Keratinocyte (primary cell): ENCODE data around the gene LCE3E. TPM values are rescaled to one million over a fixed set of nuclear protein-coding genes. Genes with fewer than 3 reads are reported as not detected.

Source experiments
- DNase-seq: peaks from one replicate; pipeline ENCODE4 v3.0.0-alpha.2; 2011; ENCODE audit warnings: low read depth, missing footprints, low spot score
- FAIRE-seq: peaks from 2 replicates; lab custom pipeline; 2011; peaks lifted over from hg19 to GRCh38; lab: Jason Lieb, UNC
- H2AFZ ChIP-seq: 2 replicates; pipeline ENCODE4 v1.6.0; 2012; ENCODE audit warnings: low read length, control low read depth, inconsistent platforms; ENCODE audit not compliant: control insufficient read depth
- H3K27ac ChIP-seq: 2 replicates; pipeline ENCODE4 v1.5.1; 2011; ENCODE audit warnings: low read length; ENCODE audit not compliant: control insufficient read depth, insufficient read depth
- H3K27me3 ChIP-seq: 3 replicates; pipeline ENCODE4 v1.6.0; 2011; ENCODE audit warnings: low read length; ENCODE audit not compliant: control insufficient read depth, insufficient read depth; ENCODE audit errors: extremely low read depth
- H3K36me3 ChIP-seq, 2 experiments: 2 replicates in 1 of 2; 3 replicates in 1 of 2; pipeline ENCODE4 v1.5.1; 2011; ENCODE audit warnings: low read length in 2 of 2, mild to moderate bottlenecking in 1 of 2; ENCODE audit not compliant: control insufficient read depth in 2 of 2, insufficient read depth in 2 of 2; ENCODE audit errors: extremely low read depth in 1 of 2
- H3K4me1 ChIP-seq: 3 replicates; pipeline ENCODE4 v1.5.1; 2011; ENCODE audit warnings: low read length; ENCODE audit not compliant: control insufficient read depth, insufficient read depth; ENCODE audit errors: extremely low read depth
- H3K4me2 ChIP-seq: 3 replicates; pipeline ENCODE4 v1.6.0; 2011; ENCODE audit warnings: low read depth, low read length; ENCODE audit not compliant: control insufficient read depth, insufficient read depth; ENCODE audit errors: extremely low read depth
- H3K4me3 ChIP-seq, 3 experiments: fragments of 200-600 bp in 1 of 3; sonication (generic) in 1 of 3; 2 replicates in 2 of 3; 3 replicates in 1 of 3; pipeline ENCODE4 v1.5.1; 2011 to 2016; ENCODE audit warnings: low read length in 3 of 3, mild to moderate bottlenecking in 3 of 3, control low read depth in 2 of 3, inconsistent platforms in 1 of 3, low read depth in 1 of 3, mixed read lengths in 1 of 3, mixed run types in 1 of 3, moderate library complexity in 1 of 3; ENCODE audit not compliant: control insufficient read depth in 2 of 3, insufficient read depth in 2 of 3; ENCODE audit errors: extremely low read depth in 1 of 3
- H3K79me2 ChIP-seq: 2 replicates; pipeline ENCODE4 v1.6.0; 2012; ENCODE audit warnings: low read length; ENCODE audit not compliant: control insufficient read depth, insufficient read depth
- H3K9ac ChIP-seq: 3 replicates; pipeline ENCODE4 v1.6.0; 2011; ENCODE audit warnings: low read length; ENCODE audit not compliant: control insufficient read depth, insufficient read depth; ENCODE audit errors: extremely low read depth
- H3K9me1 ChIP-seq: 3 replicates; pipeline ENCODE4 v1.6.0; 2011; ENCODE audit warnings: low read length; ENCODE audit not compliant: control insufficient read depth, insufficient read depth; ENCODE audit errors: extremely low read depth
- H3K9me3 ChIP-seq: 2 replicates; pipeline ENCODE4 v1.5.1; 2012; ENCODE audit warnings: low read depth, low read length; ENCODE audit not compliant: control insufficient read depth
- H4K20me1 ChIP-seq: 3 replicates; pipeline ENCODE4 v1.6.0; 2011; ENCODE audit warnings: low read length; ENCODE audit not compliant: control insufficient read depth, insufficient read depth; ENCODE audit errors: extremely low read depth
- EZH2 ChIP-seq: IDR thresholded peaks from one replicate; pipeline ENCODE4 v1.6.1; 2012; ENCODE audit warnings: inconsistent platforms, mild to moderate bottlenecking, low read length, moderate library complexity
- dilution Hi-C: fragments of 300-500 bp; cut with MboI; formaldehyde crosslinking; loops from one replicate; pipeline ENCODE4 v1.7.0; 2020; ENCODE audit warnings: low sequenced_read_pairs; ENCODE audit not compliant: extremely low pct_ligation_motif_present
- polyA plus RNA-seq, 5 experiments: library from polyadenylated mRNA; depleted of rRNA in 3 of 5; stranded (reverse) in 3 of 5; stranded (forward) in 1 of 5; unstranded in 1 of 5; fragments of >200 nt; gene quantifications; 1 replicate in 1 of 5; 2 replicates in 3 of 5; 3 replicates in 1 of 5; pipeline versions ENCODE4 v1.2.1 to v1.2.3, GENCODE V29; 2011 to 2012; ENCODE audit warnings: missing spikeins in 2 of 5, low read depth in 1 of 5, low replicate concordance in 1 of 5
- TF ChIP-seq, protein P1 (sequence below), 3 experiments: IDR thresholded peaks in 1 of 3; conservative IDR thresholded peaks in 1 of 3; optimal IDR thresholded peaks in 1 of 3; 2 replicates in 2 of 3; 3 replicates in 1 of 3; pipeline versions ENCODE3 to v1.5.1; 2011; ENCODE audit warnings: low read length in 3 of 3, mild to moderate bottlenecking in 3 of 3, moderate library complexity in 2 of 3, control low read depth in 1 of 3, inconsistent platforms in 1 of 3; ENCODE audit not compliant: insufficient read depth in 2 of 3; ENCODE audit errors: extremely low read depth in 1 of 3

Gene LCE3E
- polyA plus RNA-seq, 1 donor (not counting 4 experiments of a cell fraction or from before 2014, with no cell fraction given) = 2.2 TPM

DNA sequence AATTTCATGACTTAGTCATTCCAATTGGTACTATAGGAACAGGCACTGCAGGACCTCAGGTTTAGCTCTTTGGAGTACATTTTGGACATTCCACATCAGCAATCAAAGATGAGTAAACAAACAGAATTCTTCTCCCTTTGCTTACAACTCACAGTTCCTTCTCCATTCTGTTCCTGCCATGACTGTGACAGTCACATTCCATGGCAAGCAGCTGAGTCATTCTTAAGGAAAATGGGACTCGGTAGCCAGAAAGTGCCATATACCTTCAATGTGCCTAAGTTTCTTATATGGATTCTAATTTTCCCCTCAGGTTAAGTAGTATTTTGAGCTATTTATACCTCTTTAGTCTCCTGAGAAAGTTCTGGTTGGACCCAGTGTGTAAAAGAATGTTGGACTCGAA, 26.7 kb downstream of the LCE3E start:
- Histone ChIP-seq H2AFZ (no peak overlapping the region), H3K27ac (no peak overlapping the region), H3K4me3 (no peak overlapping the region), H3K9me3 (no peaks in the 10 kb centered on the region), H3K4me1 (no peaks in the 10 kb centered on the region), H3K79me2 (no peaks in the 10 kb centered on the region), H3K9ac (no peak overlapping the region), H3K27me3 (peaks cover 3% of the 10 kb centered on the region), H3K4me2 (no peak overlapping the region), H3K9me1 (no peaks in the 10 kb centered on the region), H3K36me3 (no peaks in the 10 kb centered on the region), H4K20me1 (no peaks in the 10 kb centered on the region)
- FAIRE-seq (no peak), DNase-seq (no peak)
- TF ChIP-seq EZH2 = no peak
- TF ChIP-seq, protein P1, sequence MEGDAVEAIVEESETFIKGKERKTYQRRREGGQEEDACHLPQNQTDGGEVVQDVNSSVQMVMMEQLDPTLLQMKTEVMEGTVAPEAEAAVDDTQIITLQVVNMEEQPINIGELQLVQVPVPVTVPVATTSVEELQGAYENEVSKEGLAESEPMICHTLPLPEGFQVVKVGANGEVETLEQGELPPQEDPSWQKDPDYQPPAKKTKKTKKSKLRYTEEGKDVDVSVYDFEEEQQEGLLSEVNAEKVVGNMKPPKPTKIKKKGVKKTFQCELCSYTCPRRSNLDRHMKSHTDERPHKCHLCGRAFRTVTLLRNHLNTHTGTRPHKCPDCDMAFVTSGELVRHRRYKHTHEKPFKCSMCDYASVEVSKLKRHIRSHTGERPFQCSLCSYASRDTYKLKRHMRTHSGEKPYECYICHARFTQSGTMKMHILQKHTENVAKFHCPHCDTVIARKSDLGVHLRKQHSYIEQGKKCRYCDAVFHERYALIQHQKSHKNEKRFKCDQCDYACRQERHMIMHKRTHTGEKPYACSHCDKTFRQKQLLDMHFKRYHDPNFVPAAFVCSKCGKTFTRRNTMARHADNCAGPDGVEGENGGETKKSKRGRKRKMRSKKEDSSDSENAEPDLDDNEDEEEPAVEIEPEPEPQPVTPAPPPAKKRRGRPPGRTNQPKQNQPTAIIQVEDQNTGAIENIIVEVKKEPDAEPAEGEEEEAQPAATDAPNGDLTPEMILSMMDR (optimal IDR thresholded peaks at IDR 0.05 in 1 of 3, IDR thresholded peaks at IDR 0.05 in 1 of 3, conservative IDR thresholded peaks at IDR 0.05 in 1 of 3; ENCODE audit: extremely low read depth in 1 of 3, insufficient read depth in 2 of 3, low read length in 3 of 3) = no peak
- dilution Hi-C loops = no loop called here

DNA sequence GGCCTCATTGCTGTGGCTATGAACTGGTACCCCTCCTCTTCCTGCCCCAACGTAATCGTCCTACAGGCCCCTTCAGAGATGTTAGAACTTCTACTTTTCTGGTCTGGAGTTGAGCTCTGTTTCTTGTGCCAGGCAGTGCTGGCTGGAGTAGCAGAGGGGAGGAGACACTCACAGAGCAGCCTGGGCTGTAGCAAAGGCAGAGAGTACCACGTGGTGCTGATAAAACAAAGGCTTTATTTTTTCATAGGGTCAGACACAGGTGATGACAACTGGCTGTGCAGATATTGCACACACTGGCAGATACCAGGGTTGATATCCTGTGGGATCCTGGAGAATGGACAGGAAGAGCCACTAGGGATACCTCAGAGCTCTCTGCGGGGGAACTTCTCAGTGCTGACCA, 29.1 kb downstream of the LCE3E start:
- FAIRE-seq (peak; percentile 17), DNase-seq (no peak)
- no peaks in the 10 kb centered on the region for H4K20me1 ChIP-seq
- no peak overlapping the region for H3K27ac ChIP-seq
- no peak for TF ChIP-seq EZH2
- TF ChIP-seq, protein P1 (optimal IDR thresholded peaks at IDR 0.05 in 1 of 3, IDR thresholded peaks at IDR 0.05 in 1 of 3, conservative IDR thresholded peaks at IDR 0.05 in 1 of 3; ENCODE audit: extremely low read depth in 1 of 3, insufficient read depth in 2 of 3, low read length in 3 of 3) = no peak
- dilution Hi-C loops = no loop called here
- no peak overlapping the region for H3K4me2 ChIP-seq
- H3K27me3 ChIP-seq = peaks cover 2% of the 10 kb centered on the region
- no peaks in the 10 kb centered on the region for H3K9me3 ChIP-seq
- H3K4me1 ChIP-seq = no peaks in the 10 kb centered on the region
- H3K79me2 ChIP-seq = no peaks in the 10 kb centered on the region
- H3K4me3 ChIP-seq = no peak overlapping the region
- H3K36me3 ChIP-seq = no peaks in the 10 kb centered on the region
- H2AFZ ChIP-seq = no peak overlapping the region
- no peak overlapping the region for H3K9ac ChIP-seq
- no peaks in the 10 kb centered on the region for H3K9me1 ChIP-seq
